Measurements from ENCODE around the gene MACROD2. TPM values are rescaled to one million over a fixed set of nuclear protein-coding genes. Genes with fewer than 3 reads are reported as not detected.

MACROD2 gene
- total RNA-seq, 1 donor: 1.3 TPM

DNA sequence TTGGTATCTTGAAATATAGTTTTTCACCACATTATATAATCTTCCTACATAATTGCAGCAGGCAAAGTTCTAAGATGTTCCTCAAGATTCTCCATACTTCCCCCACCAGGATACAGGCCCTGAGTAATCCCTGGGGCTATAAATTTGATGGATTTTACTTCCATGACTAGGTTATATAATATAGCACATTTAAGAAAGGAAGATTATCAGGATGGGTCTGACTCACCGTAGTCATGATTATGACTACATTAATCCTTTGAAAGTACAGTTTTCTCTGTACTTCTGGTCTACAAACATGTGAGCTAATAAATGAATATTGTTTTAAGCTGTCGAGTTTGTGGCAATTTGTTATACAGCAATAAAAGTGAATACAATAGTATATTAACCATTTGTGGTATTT lies 122.5 kb downstream of the MACROD2 start:
- no peak overlapping the region for H3K4me3 ChIP-seq (ENCODE audit: low read depth, low read length)
- no peak for TF ChIP-seq CTCF (IDR thresholded peaks at IDR 0.05; ENCODE audit: insufficient read depth, low read length)
- DNase-seq (ENCODE audit: low read depth): no peak

DNA sequence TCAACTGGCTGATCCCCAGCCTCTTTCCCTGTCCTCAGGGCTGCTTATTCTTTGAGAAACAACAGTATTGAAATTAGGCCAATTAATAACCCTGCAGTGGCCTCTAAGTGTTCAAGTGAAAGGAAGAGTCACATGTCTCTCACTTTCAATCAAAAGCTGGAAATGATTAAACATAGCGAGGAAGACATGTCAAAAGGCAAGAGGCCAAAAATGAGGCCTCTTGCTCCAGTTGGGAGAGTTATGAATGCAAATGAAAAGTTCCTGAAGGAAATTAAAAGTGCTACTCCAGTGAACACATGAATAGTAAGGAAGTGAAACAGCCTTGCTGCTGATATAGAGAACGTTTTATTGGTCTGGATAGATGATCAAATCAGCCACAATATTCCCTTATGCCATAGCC lies 131.5 kb downstream of the MACROD2 start:
- no peak overlapping the region for H3K4me3 ChIP-seq (ENCODE audit: low read depth, low read length)
- TF ChIP-seq CTCF (IDR thresholded peaks at IDR 0.05; ENCODE audit: insufficient read depth, low read length): no peak
- no peak for DNase-seq (ENCODE audit: low read depth)

DNA sequence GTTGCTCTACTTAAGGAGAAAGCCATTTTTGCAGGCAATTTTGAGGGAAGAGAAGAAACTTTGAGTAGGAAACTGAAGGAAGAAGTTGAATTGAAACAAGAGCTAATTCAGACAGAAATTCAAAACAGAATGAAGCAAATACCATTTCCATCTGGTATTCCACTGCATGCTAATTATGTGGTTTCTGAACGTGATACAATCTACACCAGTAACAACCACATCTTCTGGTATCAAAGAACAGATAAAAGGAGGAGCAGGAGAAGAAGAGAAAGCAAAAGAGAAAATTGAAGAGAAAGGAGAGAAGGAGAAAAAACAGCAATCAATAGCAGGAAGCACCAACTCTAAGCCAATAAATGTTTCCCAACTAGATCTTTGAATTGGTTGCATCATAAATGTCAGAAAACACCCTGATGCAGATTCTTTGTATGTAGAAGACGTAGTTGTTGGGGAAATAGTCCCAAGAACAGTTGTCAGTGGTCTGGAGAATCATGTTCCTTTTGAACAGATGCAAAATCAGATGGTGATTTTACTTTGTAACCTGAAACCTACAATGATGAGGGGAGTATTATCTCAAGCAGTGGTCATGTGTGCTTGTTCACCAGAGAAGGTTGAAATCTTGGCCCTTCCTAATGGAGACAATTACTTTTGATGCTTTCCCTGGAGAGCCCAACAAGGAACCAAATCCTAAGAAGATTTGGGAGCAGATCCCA lies 132.4 kb downstream of the MACROD2 start:
- DNase-seq (ENCODE audit: low read depth): no peak
- TF ChIP-seq CTCF (IDR thresholded peaks at IDR 0.05; ENCODE audit: insufficient read depth, low read length): no peak
- H3K4me3 ChIP-seq (ENCODE audit: low read depth, low read length): no peak overlapping the region

GRCh38 chr20:14134004-14134403 lies 138.7 kb downstream of the MACROD2 start:
- H3K4me3 ChIP-seq (ENCODE audit: low read depth, low read length): no peak overlapping the region
- DNase-seq (ENCODE audit: low read depth): no peak
- no peak for TF ChIP-seq CTCF (IDR thresholded peaks at IDR 0.05; ENCODE audit: insufficient read depth, low read length)

DNA sequence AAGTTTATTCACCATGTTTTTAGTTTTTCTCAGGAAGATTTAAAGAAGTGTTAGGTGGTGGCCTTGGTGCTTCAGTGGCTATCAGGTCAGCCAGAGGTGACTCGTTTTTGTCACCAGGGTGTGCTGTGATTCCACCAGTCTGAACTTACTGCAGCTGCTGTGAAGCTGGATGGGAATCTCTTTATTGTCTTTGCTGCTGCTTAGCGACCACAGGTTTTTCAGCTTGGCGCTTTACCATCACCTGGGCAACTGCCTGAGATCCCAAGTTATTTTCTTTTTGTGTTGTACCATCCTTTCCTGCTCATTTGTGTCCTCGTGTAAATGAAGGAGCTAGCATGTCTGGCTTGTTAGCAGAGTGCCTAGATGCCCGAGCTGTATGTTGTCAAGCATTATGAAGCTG lies 146.9 kb downstream of the MACROD2 start:
- DNase-seq (ENCODE audit: low read depth): peak; percentile 78
- peak; percentile 66 for TF ChIP-seq CTCF (IDR thresholded peaks at IDR 0.05; ENCODE audit: insufficient read depth, low read length)
- no peak overlapping the region for H3K4me3 ChIP-seq (ENCODE audit: low read depth, low read length)

- no peak for TF ChIP-seq CTCF (IDR thresholded peaks at IDR 0.05; ENCODE audit: insufficient read depth, low read length)
- H3K4me3 ChIP-seq (ENCODE audit: low read depth, low read length): no peak overlapping the region
- peak; percentile 94 for DNase-seq (ENCODE audit: low read depth)
Measured at GRCh38 chr20:14142964-14143627, 147.8 kb downstream of the MACROD2 start.
